Suprapubic skin (tissue), 4 donors: ENCODE measurements around the gene CREB3L1.

Experiments
- EP300 ChIP-seq: sonication (generic); formaldehyde crosslinking; IDR thresholded peaks from one replicate; pipeline ENCODE4 v1.6.1; 2017; ENCODE audit warnings: antibody characterized with exemption
- POLR2A ChIP-seq, 2 donors: fragments of 450-650 bp; IDR thresholded peaks; one replicate each; pipeline ENCODE4 v1.6.1; 2017; ENCODE audit warnings: antibody characterized with exemption in 2 of 2, mild to moderate bottlenecking in 2 of 2, moderate library complexity in 2 of 2
- POLR2AphosphoS5 ChIP-seq, 3 donors: sonication (generic); formaldehyde crosslinking; IDR thresholded peaks; one replicate each; pipeline ENCODE4 v1.6.1; 2017; ENCODE audit warnings: antibody characterized with exemption in 3 of 3
- TF ChIP-seq, protein P1 (sequence below), 2 donors: fragments of 200-600 bp in 1 of 2; fragments of 450-650 bp in 1 of 2; sonication (generic) in 1 of 2; IDR thresholded peaks; one replicate each; pipeline ENCODE4 v1.5.1; 2016 to 2019; ENCODE audit warnings: antibody characterized with exemption in 2 of 2, mild to moderate bottlenecking in 1 of 2, moderate library complexity in 1 of 2

DNA sequence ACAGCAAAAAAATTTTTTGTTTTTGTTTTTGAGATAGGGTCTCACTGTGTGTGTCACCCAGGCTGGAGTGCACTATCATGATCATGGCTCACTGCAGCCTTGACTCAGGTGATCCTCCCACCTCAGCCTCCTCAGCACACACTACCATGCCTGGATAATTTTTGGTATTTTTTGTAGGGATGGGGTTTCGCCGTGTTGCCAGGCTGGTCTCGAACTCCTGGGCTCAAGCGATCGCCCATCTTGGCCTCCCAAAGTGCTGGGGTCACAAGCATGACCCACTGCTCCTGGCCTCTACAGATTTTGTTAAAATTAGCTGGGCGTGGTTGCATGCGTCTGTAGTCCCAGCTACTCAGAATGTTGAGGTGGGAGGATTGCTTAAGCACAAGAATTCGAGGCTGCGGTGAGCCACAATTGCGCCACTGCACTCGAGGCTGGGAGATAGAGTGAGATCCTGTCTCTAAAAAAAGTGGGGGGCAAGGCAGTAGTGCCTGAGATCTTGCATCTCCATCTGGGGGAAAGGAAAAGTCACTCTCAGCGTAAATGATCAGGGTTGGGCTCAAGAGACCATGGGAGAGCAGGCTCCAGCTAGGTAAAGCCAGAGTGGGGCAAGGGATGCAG lies 59.2 kb downstream of the CREB3L1 start:
- no peak for TF ChIP-seq POLR2AphosphoS5 (IDR thresholded peaks at IDR 0.05)
- no peak for TF ChIP-seq POLR2A (IDR thresholded peaks at IDR 0.05)
- TF ChIP-seq, protein P1, sequence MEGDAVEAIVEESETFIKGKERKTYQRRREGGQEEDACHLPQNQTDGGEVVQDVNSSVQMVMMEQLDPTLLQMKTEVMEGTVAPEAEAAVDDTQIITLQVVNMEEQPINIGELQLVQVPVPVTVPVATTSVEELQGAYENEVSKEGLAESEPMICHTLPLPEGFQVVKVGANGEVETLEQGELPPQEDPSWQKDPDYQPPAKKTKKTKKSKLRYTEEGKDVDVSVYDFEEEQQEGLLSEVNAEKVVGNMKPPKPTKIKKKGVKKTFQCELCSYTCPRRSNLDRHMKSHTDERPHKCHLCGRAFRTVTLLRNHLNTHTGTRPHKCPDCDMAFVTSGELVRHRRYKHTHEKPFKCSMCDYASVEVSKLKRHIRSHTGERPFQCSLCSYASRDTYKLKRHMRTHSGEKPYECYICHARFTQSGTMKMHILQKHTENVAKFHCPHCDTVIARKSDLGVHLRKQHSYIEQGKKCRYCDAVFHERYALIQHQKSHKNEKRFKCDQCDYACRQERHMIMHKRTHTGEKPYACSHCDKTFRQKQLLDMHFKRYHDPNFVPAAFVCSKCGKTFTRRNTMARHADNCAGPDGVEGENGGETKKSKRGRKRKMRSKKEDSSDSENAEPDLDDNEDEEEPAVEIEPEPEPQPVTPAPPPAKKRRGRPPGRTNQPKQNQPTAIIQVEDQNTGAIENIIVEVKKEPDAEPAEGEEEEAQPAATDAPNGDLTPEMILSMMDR (IDR thresholded peaks at IDR 0.05), result no peak
- TF ChIP-seq EP300, result no peak
